Activated naive CD4-positive, alpha-beta T cell treated with anti-CD3 and anti-CD28 coated beads, Interleukin-2, amount 50 U/mL, for 72 hours (primary cell): Measurements from ENCODE around the gene PDE2A. TPM values are rescaled to one million over a fixed set of nuclear protein-coding genes. Genes with fewer than 3 reads are reported as not detected.
A peak's percentile ranks its signal among the peaks of the same experiment; 100 is the strongest.

ENCODE experiments used
- ATAC-seq, 2 donors: fragments of 150-1000 bp; cut with Tn5 transposase; 2 replicates each; pipeline ENCODE4 v1.10.0; 2021; ENCODE audit warnings: mild to moderate bottlenecking in 2 of 2, moderate library complexity in 2 of 2
- DNase-seq, 2 donors: peaks; one replicate each; pipeline ENCODE4 v3.0.0; 2021 to 2022; ENCODE audit warnings: low spot score in 2 of 2
- H3K27ac Mint-ChIP-seq, 2 donors: one replicate each; pipeline ENCODE4 v1.8.0; 2022; ENCODE audit warnings: mild to moderate bottlenecking in 2 of 2, mixed read lengths in 2 of 2
- H3K36me3 Mint-ChIP-seq, 2 donors: one replicate each; pipeline ENCODE4 v1.8.0; 2022; ENCODE audit warnings: mixed read lengths in 2 of 2
- H3K9me3 Mint-ChIP-seq, 2 donors: one replicate each; pipeline ENCODE4 v1.8.0; 2022; ENCODE audit warnings: mixed read lengths in 2 of 2
- total RNA-seq, 2 donors: library from RNA; stranded (reverse); gene quantifications; one replicate each; pipeline ENCODE4 v1.2.3, GENCODE V29; 2022

PDE2A gene
- total RNA-seq, 2 donors from 2014 or later: 0.68 to 0.97 TPM

- no peaks in the 10 kb centered on the region for H3K36me3 Mint-ChIP-seq
- no peak for DNase-seq
- peak overlapping the region; percentile 50 to 61 for H3K27ac Mint-ChIP-seq
- H3K9me3 Mint-ChIP-seq: no peaks in the 10 kb centered on the region
- no peak for ATAC-seq
These were observed 35.4 kb upstream of the PDE2A start for GRCh38 chr11:72709478-72710238.

- ATAC-seq (no peak), DNase-seq (no peak)
- no peaks in the 10 kb centered on the region for H3K9me3 Mint-ChIP-seq
- peak overlapping the region in 1 of 2 donors; percentile 66 for H3K27ac Mint-ChIP-seq
- no peaks in the 10 kb centered on the region for H3K36me3 Mint-ChIP-seq
These were observed 32.8 kb upstream of the PDE2A start for GRCh38 chr11:72707032-72707431.

GRCh38 chr11:72706579-72706978, 32.4 kb upstream of the PDE2A start:
- Mint-ChIP-seq H3K9me3 (no peaks in the 10 kb centered on the region), H3K36me3 (no peaks in the 10 kb centered on the region), H3K27ac (peak overlapping the region in 1 of 2 donors; percentile 66)
- DNase-seq (no peak), ATAC-seq (no peak)

- no peak for DNase-seq
These were observed 31.5 kb upstream of the PDE2A start for GRCh38 chr11:72705442-72706365.

GRCh38 chr11:72704783-72705265, 30.6 kb upstream of the PDE2A start:
- Mint-ChIP-seq H3K27ac (peak overlapping the region in 1 of 2 donors; percentile 4), H3K36me3 (no peaks in the 10 kb centered on the region), H3K9me3 (no peaks in the 10 kb centered on the region)
- no peak for DNase-seq
- ATAC-seq: no peak

More at GRCh38 chr11:72705442-72706365, 31.5 kb upstream of the PDE2A start:
- ATAC-seq: no peak
- Mint-ChIP-seq H3K36me3 (no peaks in the 10 kb centered on the region), H3K9me3 (no peaks in the 10 kb centered on the region), H3K27ac (peak overlapping the region; percentile 2 to 66)

GRCh38 chr11:72704028-72704782, 30.0 kb upstream of the PDE2A start:
- Mint-ChIP-seq H3K36me3 (no peaks in the 10 kb centered on the region), H3K27ac (peak overlapping the region; percentile 8 to 18), H3K9me3 (no peaks in the 10 kb centered on the region)
- no peak for DNase-seq
- no peak for ATAC-seq

- no peak for ATAC-seq
These were observed 29.2 kb upstream of the PDE2A start for GRCh38 chr11:72703267-72704008.

GRCh38 chr11:72702577-72703241, 28.5 kb upstream of the PDE2A start:
- no peak for ATAC-seq
- no peaks in the 10 kb centered on the region for H3K36me3 Mint-ChIP-seq
- H3K27ac Mint-ChIP-seq: no peak overlapping the region
- no peak for DNase-seq
- H3K9me3 Mint-ChIP-seq: no peaks in the 10 kb centered on the region

More at GRCh38 chr11:72703267-72704008, 29.2 kb upstream of the PDE2A start:
- H3K27ac Mint-ChIP-seq: peak overlapping the region; percentile 8 to 18
- DNase-seq: no peak
- H3K36me3 Mint-ChIP-seq: no peaks in the 10 kb centered on the region
- H3K9me3 Mint-ChIP-seq: no peaks in the 10 kb centered on the region

- Mint-ChIP-seq H3K27ac (no peak overlapping the region), H3K36me3 (no peaks in the 10 kb centered on the region), H3K9me3 (no peaks in the 10 kb centered on the region)
- DNase-seq (no peak), ATAC-seq (no peak)
These were observed 27.9 kb upstream of the PDE2A start for GRCh38 chr11:72702096-72702495.

- Mint-ChIP-seq H3K36me3 (no peaks in the 10 kb centered on the region), H3K9me3 (no peaks in the 10 kb centered on the region), H3K27ac (peak overlapping the region in 1 of 2 donors; percentile 77)
- no peak for ATAC-seq
- DNase-seq: no peak
These were observed 27.2 kb upstream of the PDE2A start for GRCh38 chr11:72701466-72701865.

GRCh38 chr11:72700146-72700545, 25.9 kb upstream of the PDE2A start:
- ATAC-seq: no peak
- peak overlapping the region; percentile 72 to 77 for H3K27ac Mint-ChIP-seq
- peaks cover 0 to 6% of the 10 kb centered on the region in 2 donors for H3K36me3 Mint-ChIP-seq

GRCh38 chr11:72697814-72698213, 23.6 kb upstream of the PDE2A start:
- no peak for DNase-seq
- H3K27ac Mint-ChIP-seq: no peak overlapping the region
- no peaks in the 10 kb centered on the region for H3K9me3 Mint-ChIP-seq
- no peak for ATAC-seq
- H3K36me3 Mint-ChIP-seq: peaks cover 0 to 6% of the 10 kb centered on the region in 2 donors

More at GRCh38 chr11:72700146-72700545, 25.9 kb upstream of the PDE2A start:
- H3K9me3 Mint-ChIP-seq: no peaks in the 10 kb centered on the region
- no peak for DNase-seq

GRCh38 chr11:72696866-72697700, 22.9 kb upstream of the PDE2A start:
- ATAC-seq: peak in 1 of 2 donors; percentile 7

GRCh38 chr11:72695354-72695753, 21.1 kb upstream of the PDE2A start:
- Mint-ChIP-seq H3K27ac (peak overlapping the region in 1 of 2 donors; percentile 4), H3K9me3 (no peaks in the 10 kb centered on the region), H3K36me3 (peaks cover 0 to 6% of the 10 kb centered on the region in 2 donors)
- ATAC-seq (no peak), DNase-seq (no peak)

More at GRCh38 chr11:72696866-72697700, 22.9 kb upstream of the PDE2A start:
- H3K9me3 Mint-ChIP-seq: no peaks in the 10 kb centered on the region
- DNase-seq: no peak
- no peak overlapping the region for H3K27ac Mint-ChIP-seq
- peaks cover 0 to 6% of the 10 kb centered on the region in 2 donors for H3K36me3 Mint-ChIP-seq
